Thyroid gland (tissue), 4 donors: Measurements from ENCODE around the gene PTBP1. TPM values are rescaled to one million over a fixed set of nuclear protein-coding genes. Genes with fewer than 3 reads are reported as not detected.

Source experiments
- DNase-seq, 2 donors: peaks; one replicate each; pipeline ENCODE4 v3.0.0-alpha.2; 2019
- H3K27ac ChIP-seq, 3 donors: fragments of 200-600 bp; sonication (generic); 1 replicate in 2 of 3; 2 replicates in 1 of 3; pipeline ENCODE4 v1.5.1; 2016 to 2019; ENCODE audit warnings: mild to moderate bottlenecking in 1 of 3, moderate library complexity in 1 of 3
- H3K27me3 ChIP-seq: fragments of 200-600 bp; sonication (generic); one replicate; pipeline ENCODE4 v1.5.1; 2019
- H3K36me3 ChIP-seq, 2 donors: fragments of 200-600 bp; sonication (generic); one replicate each; pipeline ENCODE4 v1.5.1; 2016 to 2019
- H3K4me1 ChIP-seq, 2 donors: fragments of 200-600 bp; sonication (generic); one replicate each; pipeline ENCODE4 v1.5.1; 2017 to 2019
- H3K4me3 ChIP-seq, 3 donors: fragments of 200-600 bp; sonication (generic); replicated peaks in 1 of 3; 1 replicate in 2 of 3; 2 replicates in 1 of 3; pipeline ENCODE4 v1.5.1; 2016; ENCODE audit warnings: mild to moderate bottlenecking in 1 of 3
- H3K9me3 ChIP-seq: fragments of 200-600 bp; sonication (generic); one replicate; pipeline ENCODE4 v1.5.1; 2017
- CTCF ChIP-seq, 6 experiments: fragments of 200-600 bp in 3 of 6; fragments of 450-650 bp in 3 of 6; sonication (generic) in 3 of 6; IDR thresholded peaks; one replicate each; pipeline ENCODE4 v1.5.1; 2016 to 2019; ENCODE audit warnings: antibody characterized with exemption in 6 of 6, mild to moderate bottlenecking in 2 of 6, inconsistent platforms in 1 of 6, moderate library complexity in 1 of 6
- POLR2A ChIP-seq, 2 donors: fragments of 450-650 bp; IDR thresholded peaks; one replicate each; pipeline ENCODE4 v1.6.1; 2017; ENCODE audit warnings: antibody characterized with exemption in 2 of 2, mild to moderate bottlenecking in 2 of 2, moderate library complexity in 1 of 2
- WGBS, 2 donors: methylation state at CpG; one replicate each; pipeline ENCODE4 v1.1.5; 2017; 5-methylcytosine and 5-hydroxymethylcytosine counted together
- intact Hi-C: fragments of 100-400 bp; cut with DNase I; formaldehyde crosslinking; loops from one replicate; pipeline ENCODE4 v1.15.1; 2023
- total RNA-seq, 4 donors: library from RNA; depleted of rRNA; stranded (reverse); fragments of >200 nt; gene quantifications; one replicate each; pipeline ENCODE4 v1.2.3, GENCODE V29; 2016

The PTBP1 gene
- total RNA-seq, 4 donors from 2014 or later, result 161 to 277 (median 199) TPM

DNA sequence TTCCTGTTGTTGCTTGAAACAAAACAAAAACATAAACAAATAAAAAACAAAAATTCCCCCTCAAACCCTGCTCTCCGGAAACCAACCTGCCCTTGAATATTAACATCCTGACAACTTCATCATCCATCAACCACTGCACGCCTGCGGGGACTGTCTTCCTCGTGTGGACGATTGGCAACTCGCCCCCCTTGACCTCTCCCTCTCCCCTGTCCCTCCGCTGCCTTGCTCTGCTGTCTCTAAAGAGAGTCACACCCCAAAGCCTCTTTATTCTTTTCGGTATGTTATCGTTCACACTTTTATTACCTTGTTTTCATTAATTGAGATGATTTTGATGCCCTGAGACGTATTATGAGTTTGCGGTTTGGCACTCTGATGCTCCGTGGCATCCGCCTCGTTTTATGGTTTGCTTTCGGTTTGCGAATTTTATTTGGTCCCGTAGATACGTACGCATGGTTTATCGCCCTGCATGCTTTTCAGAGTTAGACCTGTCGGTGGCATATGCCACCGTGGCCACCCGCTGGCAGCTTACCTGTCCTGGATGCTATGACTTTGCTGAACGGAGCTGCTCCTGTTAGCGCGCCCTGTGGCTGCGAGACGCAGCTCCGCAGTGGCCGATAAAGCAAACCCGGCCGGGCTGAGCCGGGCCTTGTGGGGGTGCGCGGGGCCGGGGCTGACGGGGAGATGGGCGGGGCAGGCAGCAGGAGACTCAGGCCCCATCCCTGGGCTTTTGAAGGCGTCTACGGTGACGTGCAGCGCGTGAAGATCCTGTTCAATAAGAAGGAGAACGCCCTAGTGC is 10.6 kb downstream of the PTBP1 start:
- Histone ChIP-seq H3K4me3 (no peak overlapping the region), H3K4me1 (peaks cover 1 to 8% of the 10 kb centered on the region in 2 donors), H3K36me3 (peaks cover 85 to 89% of the 10 kb centered on the region in 2 donors), H3K27ac (no peak overlapping the region), H3K9me3 (no peaks in the 10 kb centered on the region), H3K27me3 (no peaks in the 10 kb centered on the region)
- intact Hi-C loops, result no loop called here
- no peak for DNase-seq
- no peak for TF ChIP-seq CTCF (IDR thresholded peaks at IDR 0.05)
- no peak for TF ChIP-seq POLR2A (IDR thresholded peaks at IDR 0.05)
- 92 to 93% methylated on average over 38 to 41 of the region's 44 CpGs for WGBS, 2 donors

- H3K27me3 ChIP-seq, result no peaks in the 10 kb centered on the region
- WGBS, 2 donors, result 90 to 100% methylated on average over 2 to 10 of the region's 26 CpGs
- peaks cover 0 to 2% of the 10 kb centered on the region in 2 donors for H3K4me1 ChIP-seq
- no peak for DNase-seq
- H3K9me3 ChIP-seq, result no peaks in the 10 kb centered on the region
- peaks cover 89 to 93% of the 10 kb centered on the region in 2 donors for H3K36me3 ChIP-seq
- H3K27ac ChIP-seq, result no peak overlapping the region
- no peak for TF ChIP-seq CTCF (IDR thresholded peaks at IDR 0.05)
- TF ChIP-seq POLR2A (IDR thresholded peaks at IDR 0.05), result no peak
- intact Hi-C loops, result no loop called here
- H3K4me3 ChIP-seq, result no peak overlapping the region
These were observed 11.1 kb downstream of the PTBP1 start for GRCh38 chr19:808423-808775.

- no peaks in the 10 kb centered on the region for H3K27me3 ChIP-seq
- no peaks in the 10 kb centered on the region for H3K9me3 ChIP-seq
- 86 to 89% methylated on average over 27 to 30 of the region's 30 CpGs for WGBS, 2 donors
- H3K27ac ChIP-seq, result no peak overlapping the region
- intact Hi-C loops, result no loop called here
- no peaks in the 10 kb centered on the region for H3K4me1 ChIP-seq
- no peak for TF ChIP-seq CTCF (IDR thresholded peaks at IDR 0.05)
- TF ChIP-seq POLR2A (IDR thresholded peaks at IDR 0.05), result no peak
- H3K4me3 ChIP-seq, result no peak overlapping the region
- no peak for DNase-seq
- H3K36me3 ChIP-seq, result peaks cover 74 to 76% of the 10 kb centered on the region in 2 donors
These were observed 13.0 kb downstream of the PTBP1 start for GRCh38 chr19:810077-810855.

DNA sequence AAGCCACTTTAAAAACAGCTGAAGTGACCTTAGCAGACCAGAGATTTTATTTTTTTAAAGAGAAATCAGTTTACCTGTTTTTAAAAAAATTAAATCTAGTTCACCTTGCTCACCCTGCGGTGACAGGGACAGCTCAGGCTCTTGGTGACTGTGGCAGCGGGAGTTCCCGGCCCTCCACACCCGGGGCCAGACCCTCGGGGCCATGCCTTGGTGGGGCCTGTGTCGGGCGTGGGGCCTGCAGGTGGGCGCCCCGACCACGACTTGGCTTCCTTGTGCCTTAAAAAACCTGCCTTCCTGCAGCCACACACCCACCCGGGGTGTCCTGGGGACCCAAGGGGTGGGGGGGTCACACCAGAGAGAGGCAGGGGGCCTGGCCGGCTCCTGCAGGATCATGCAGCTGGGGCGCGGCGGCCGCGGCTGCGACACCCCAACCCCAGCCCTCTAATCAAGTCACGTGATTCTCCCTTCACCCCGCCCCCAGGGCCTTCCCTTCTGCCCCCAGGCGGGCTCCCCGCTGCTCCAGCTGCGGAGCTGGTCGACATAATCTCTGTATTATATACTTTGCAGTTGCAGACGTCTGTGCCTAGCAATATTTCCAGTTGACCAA is 13.7 kb downstream of the PTBP1 start:
- no peak overlapping the region for H3K27ac ChIP-seq
- TF ChIP-seq CTCF (IDR thresholded peaks at IDR 0.05), result no peak
- no peak for TF ChIP-seq POLR2A (IDR thresholded peaks at IDR 0.05)
- no peaks in the 10 kb centered on the region for H3K4me1 ChIP-seq
- DNase-seq, result no peak
- 89 to 90% methylated on average over 25 of the region's 25 CpGs for WGBS, 2 donors
- intact Hi-C loops, result no loop called here
- no peaks in the 10 kb centered on the region for H3K27me3 ChIP-seq
- peaks cover 67 to 69% of the 10 kb centered on the region in 2 donors for H3K36me3 ChIP-seq
- H3K4me3 ChIP-seq, result no peak overlapping the region
- no peaks in the 10 kb centered on the region for H3K9me3 ChIP-seq
